Right lobe of liver (tissue), 6 donors: ENCODE data around the gene SERP2. TPM values are rescaled to one million over a fixed set of nuclear protein-coding genes. Genes with fewer than 3 reads are reported as not detected.
A peak's percentile ranks its signal among the peaks of the same experiment; 100 is the strongest.
"Not testable (repeated sequence)": the region's sequence is repeated elsewhere in the genome, so short reads cannot be mapped to it uniquely, and the experiment has no call there.

Source experiments
- ATAC-seq, 4 donors: fragments of 200-7000 bp; cut with Tn5 transposase; one replicate each; pipeline ENCODE4 v1.9.1; 2020; ENCODE audit warnings: mild to moderate bottlenecking in 4 of 4, moderate library complexity in 4 of 4
- DNase-seq, 3 donors: peaks; one replicate each; pipeline ENCODE4 v3.0.0-alpha.2; 2020
- H3K27ac ChIP-seq, 3 donors: fragments of 200-600 bp; one replicate each; pipeline ENCODE4 v1.8.0; 2022
- H3K27me3 ChIP-seq, 2 donors: fragments of 200-600 bp; one replicate each; pipeline ENCODE4 v1.8.0; 2022
- H3K36me3 ChIP-seq, 4 donors: fragments of 200-600 bp; sonication (generic) in 1 of 4; one replicate each; pipeline versions ENCODE4 v1.5.1 to v1.8.0; 2017 to 2022; ENCODE audit warnings: control low read depth in 1 of 4
- H3K4me1 ChIP-seq, 4 donors: fragments of 200-600 bp; sonication (generic) in 1 of 4; one replicate each; pipeline versions ENCODE4 v1.5.1 to v1.8.0; 2017 to 2022; ENCODE audit warnings: control low read depth in 1 of 4
- H3K4me3 ChIP-seq, 3 donors: fragments of 200-600 bp; one replicate each; pipeline ENCODE4 v1.8.0; 2022
- H3K9me3 ChIP-seq, 4 donors: fragments of 200-600 bp; sonication (generic) in 1 of 4; one replicate each; pipeline versions ENCODE4 v1.5.1 to v1.8.0; 2017 to 2022; ENCODE audit warnings: control low read depth in 1 of 4
- POLR2A ChIP-seq: fragments of 450-650 bp; IDR thresholded peaks from one replicate; pipeline ENCODE4 v1.6.1; 2017; ENCODE audit warnings: antibody characterized with exemption, mild to moderate bottlenecking
- WGBS: methylation state at CpG from one replicate; pipeline ENCODE4 v1.1.6; 2018; ENCODE audit warnings: low coverage, low lambda C conversion rate; ENCODE audit not compliant: insufficient coverage; ENCODE audit errors: missing lambda C conversion rate; 5-methylcytosine and 5-hydroxymethylcytosine counted together
- intact Hi-C, 2 donors: fragments of 100-400 bp; cut with DNase I; formaldehyde crosslinking; loops; one replicate each; pipeline versions ENCODE4 v1.11.2 to v1.14.1; 2022
- long read RNA-seq: library from polyadenylated mRNA; unstranded; transcript quantifications from one replicate; pipeline ENCODE4 v2.0.0, GENCODE V29; 2019
- total RNA-seq, 6 experiments: library from RNA; depleted of rRNA in 2 of 6; stranded (reverse); fragments of >200 nt in 2 of 6; fragmentation: NEBNext Ultra II Directional in 3 of 6; extraction: Animal tissue kit (Norgen Biotek cat#: 25700) in 3 of 6; gene quantifications; one replicate each; pipeline versions ENCODE4 v1.1.0 to v1.2.4, GENCODE V29; 2016 to 2023
- TF ChIP-seq, protein P1 (sequence below), 4 donors: fragments of 200-600 bp in 3 of 4; fragments of 450-650 bp in 1 of 4; IDR thresholded peaks; one replicate each; pipeline versions ENCODE4 v1.5.1 to v1.8.0; 2016 to 2022; ENCODE audit warnings: antibody characterized with exemption in 4 of 4, mild to moderate bottlenecking in 2 of 4
- donor health status: DM: no; HTN: yes; CAD: no.
- donor health status: DM: no; HTN: no; CAD: no.
- donor health status: DM: no; HTN: no; CAD: no.
- donor health status: DM: no; HTN: yes; CAD: no.
- donor health status: DM: no; HTN: yes; CAD: no.

SERP2 gene
- 1 to 10 TPM; 2.1 to 9.0 (median 2.8) TPM for total RNA-seq
- long read RNA-seq, result 0 reads

DNA sequence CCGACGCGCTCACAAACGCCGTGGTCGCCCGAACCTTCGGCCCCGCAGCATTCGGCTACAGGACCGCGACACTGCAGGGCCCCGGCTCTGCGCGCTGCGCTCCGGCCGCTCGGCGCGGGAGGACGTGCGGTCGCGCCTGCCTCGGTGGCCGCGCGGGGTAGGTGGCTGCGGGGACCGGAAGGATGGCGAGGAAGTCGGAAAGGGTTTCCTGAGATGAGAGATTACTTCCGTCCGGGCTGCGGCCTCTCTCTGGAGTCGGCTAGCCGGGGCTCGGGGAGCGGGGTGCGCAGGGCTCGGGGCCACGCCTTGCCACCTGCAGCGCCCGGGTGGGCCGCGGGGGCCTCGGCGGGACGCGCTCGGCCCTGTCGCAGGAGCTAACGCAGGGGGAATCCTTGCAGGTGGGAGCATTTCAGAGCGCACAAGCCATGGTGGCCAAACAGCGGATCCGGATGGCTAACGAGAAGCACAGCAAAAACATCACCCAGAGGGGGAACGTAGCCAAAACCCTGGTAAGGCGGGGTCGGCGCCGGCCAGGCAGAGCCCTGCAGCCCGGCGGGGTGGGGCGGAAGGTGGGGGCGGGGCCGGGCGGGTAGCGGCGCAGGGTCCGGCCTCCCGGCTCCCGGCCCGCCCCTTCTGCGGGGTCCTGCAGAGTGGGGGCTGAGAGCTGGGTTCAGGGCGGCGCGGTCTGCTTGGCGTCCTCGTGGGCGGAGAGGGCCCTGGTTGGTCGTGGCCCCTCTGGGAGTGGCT lies at the start of gene SERP2:
Gene SERP2 (plus strand): TSS at position 224 of the 747 bp plus-strand sequence. CDS start 202 bp downstream, at position 426.
- peak in 1 of 3 donors; percentile 27 for DNase-seq
- Histone ChIP-seq H3K4me3 (peak within 1 kb of the TSS; percentile 56 to 71 (median 67)), H3K9me3 (no peaks in the 10 kb centered on the region)

DNA sequence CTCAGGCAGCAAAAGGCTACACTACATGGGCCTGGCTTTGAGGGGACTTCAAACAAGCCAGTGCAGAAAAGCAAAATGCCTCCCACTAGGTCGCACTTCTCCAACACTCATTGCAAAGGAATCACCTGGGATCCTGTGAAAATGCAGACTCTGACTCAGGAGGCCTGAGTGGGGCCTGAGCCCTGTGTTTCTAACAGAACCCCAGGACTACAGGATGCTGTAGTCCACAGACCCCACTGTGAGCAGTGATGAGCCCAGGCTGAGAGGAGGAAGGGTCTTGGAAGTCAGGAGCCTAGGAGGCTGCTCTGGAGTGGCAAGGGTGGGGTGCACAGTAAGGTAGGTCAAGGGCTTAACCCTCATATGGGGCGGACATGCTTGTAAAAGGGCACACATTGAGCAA lies 46.7 kb upstream of the SERP2 start:
- Histone ChIP-seq H3K9me3 (no peaks in the 10 kb centered on the region), H3K27ac (no peak overlapping the region), H3K36me3 (no peaks in the 10 kb centered on the region), H3K4me3 (no peak overlapping the region), H3K27me3 (no peaks in the 10 kb centered on the region), H3K4me1 (peaks cover 0 to 6% (median 0%) of the 10 kb centered on the region in 4 donors)
- no peak for TF ChIP-seq POLR2A
- TF ChIP-seq, protein P1, sequence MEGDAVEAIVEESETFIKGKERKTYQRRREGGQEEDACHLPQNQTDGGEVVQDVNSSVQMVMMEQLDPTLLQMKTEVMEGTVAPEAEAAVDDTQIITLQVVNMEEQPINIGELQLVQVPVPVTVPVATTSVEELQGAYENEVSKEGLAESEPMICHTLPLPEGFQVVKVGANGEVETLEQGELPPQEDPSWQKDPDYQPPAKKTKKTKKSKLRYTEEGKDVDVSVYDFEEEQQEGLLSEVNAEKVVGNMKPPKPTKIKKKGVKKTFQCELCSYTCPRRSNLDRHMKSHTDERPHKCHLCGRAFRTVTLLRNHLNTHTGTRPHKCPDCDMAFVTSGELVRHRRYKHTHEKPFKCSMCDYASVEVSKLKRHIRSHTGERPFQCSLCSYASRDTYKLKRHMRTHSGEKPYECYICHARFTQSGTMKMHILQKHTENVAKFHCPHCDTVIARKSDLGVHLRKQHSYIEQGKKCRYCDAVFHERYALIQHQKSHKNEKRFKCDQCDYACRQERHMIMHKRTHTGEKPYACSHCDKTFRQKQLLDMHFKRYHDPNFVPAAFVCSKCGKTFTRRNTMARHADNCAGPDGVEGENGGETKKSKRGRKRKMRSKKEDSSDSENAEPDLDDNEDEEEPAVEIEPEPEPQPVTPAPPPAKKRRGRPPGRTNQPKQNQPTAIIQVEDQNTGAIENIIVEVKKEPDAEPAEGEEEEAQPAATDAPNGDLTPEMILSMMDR (IDR thresholded peaks at IDR 0.05), result no peak
- intact Hi-C loops, result no loop called here
- 81% methylated on average over 2 of the region's 2 CpGs for WGBS
- ATAC-seq, result no peak
- no peak for DNase-seq

More for the DNA sequence above, at the start of gene SERP2:
- no peaks in the 10 kb centered on the region for H3K27me3 ChIP-seq
- no peaks in the 10 kb centered on the region for H3K36me3 ChIP-seq
- peaks cover 0 to 10% (median 0%) of the 10 kb centered on the region in 4 donors for H3K4me1 ChIP-seq
- TF ChIP-seq POLR2A, result no peak
- TF ChIP-seq, protein P1 (IDR thresholded peaks at IDR 0.05), result no peak
- H3K27ac ChIP-seq, result peak within 1 kb of the TSS in 1 of 3 donors; percentile 47
- 0% methylated on average over 9 of the region's 83 CpGs for WGBS
- intact Hi-C loops, result no loop called here
- ATAC-seq, result peak; percentile 52 to 66 (median 58)

DNA sequence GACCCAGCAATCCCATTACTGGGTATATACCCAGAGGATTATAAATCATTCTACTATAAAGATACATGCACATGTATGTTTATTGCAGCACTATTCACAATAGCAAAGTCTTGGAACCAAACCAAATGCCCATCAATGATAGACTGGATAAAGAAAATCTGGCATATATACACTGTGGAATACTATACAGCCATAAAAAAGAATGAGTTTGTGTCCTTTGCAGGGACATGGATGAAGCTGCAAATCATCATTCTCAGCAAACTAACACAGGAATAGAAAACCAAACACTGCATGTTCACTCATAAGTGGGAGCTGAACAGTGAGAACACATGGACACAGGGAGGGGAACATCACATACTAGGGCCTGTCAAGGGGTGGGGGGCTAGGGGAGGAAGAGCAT lies 44.6 kb upstream of the SERP2 start:
- H3K36me3 ChIP-seq, intact Hi-C loops, H3K27ac ChIP-seq, DNase-seq, ATAC-seq, H3K9me3 ChIP-seq, H3K27me3 ChIP-seq, H3K4me3 ChIP-seq, H3K4me1 ChIP-seq: not testable (repeated sequence)

DNA sequence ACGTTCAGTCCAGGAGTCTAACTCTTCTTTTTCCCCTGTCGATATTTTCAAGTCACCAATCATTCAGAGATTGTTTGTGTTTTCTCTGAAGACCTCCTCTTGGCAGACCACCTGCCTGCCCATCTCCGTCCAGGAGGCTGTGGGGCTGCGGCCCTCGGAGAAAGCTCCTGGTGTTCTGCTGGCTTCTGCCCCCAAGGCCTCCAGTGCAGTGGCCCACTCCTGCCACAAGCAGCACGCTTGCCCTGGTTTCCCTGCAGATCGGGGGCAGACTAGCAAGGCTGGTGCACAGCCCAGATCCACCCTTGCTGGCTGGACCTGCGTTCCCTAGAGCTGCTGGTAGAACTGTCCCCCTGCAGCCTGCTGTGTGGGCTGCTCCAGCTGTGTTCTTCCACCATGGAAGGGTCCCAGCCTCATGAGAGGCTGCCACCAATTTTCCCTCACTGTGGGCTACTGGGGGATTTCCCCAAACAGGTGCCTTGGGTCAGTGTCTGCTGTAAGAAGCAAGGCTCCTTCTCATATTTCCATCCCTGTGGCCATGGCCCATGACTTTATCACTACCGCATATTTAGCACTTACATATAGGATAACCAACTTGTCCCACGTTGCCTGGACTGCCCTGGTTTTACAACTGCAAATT lies 43.6 kb upstream of the SERP2 start:
- H3K36me3 ChIP-seq, result no peaks in the 10 kb centered on the region
- WGBS, result 94% methylated on average over 2 of the region's 10 CpGs

More for the DNA sequence above, 43.6 kb upstream of the SERP2 start:
- Histone ChIP-seq H3K4me1 (no peaks in the 10 kb centered on the region), H3K27me3 (no peaks in the 10 kb centered on the region), H3K9me3 (no peaks in the 10 kb centered on the region), H3K27ac (no peak overlapping the region), H3K4me3 (no peak overlapping the region)
- DNase-seq (no peak), ATAC-seq (no peak)
- no peak for TF ChIP-seq POLR2A
- TF ChIP-seq, protein P1 (IDR thresholded peaks at IDR 0.05), result no peak
- intact Hi-C loops, result no loop called here
